Measurements from ENCODE around the gene FBRS.

GRCh38 chr16:30665830-30666190 lies 7.6 kb downstream of the FBRS start:
- TF ChIP-seq POLR2A (IDR thresholded peaks at IDR 0.05): no peak
- TF ChIP-seq, protein P1, sequence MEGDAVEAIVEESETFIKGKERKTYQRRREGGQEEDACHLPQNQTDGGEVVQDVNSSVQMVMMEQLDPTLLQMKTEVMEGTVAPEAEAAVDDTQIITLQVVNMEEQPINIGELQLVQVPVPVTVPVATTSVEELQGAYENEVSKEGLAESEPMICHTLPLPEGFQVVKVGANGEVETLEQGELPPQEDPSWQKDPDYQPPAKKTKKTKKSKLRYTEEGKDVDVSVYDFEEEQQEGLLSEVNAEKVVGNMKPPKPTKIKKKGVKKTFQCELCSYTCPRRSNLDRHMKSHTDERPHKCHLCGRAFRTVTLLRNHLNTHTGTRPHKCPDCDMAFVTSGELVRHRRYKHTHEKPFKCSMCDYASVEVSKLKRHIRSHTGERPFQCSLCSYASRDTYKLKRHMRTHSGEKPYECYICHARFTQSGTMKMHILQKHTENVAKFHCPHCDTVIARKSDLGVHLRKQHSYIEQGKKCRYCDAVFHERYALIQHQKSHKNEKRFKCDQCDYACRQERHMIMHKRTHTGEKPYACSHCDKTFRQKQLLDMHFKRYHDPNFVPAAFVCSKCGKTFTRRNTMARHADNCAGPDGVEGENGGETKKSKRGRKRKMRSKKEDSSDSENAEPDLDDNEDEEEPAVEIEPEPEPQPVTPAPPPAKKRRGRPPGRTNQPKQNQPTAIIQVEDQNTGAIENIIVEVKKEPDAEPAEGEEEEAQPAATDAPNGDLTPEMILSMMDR (IDR thresholded peaks at IDR 0.05): no peak
- no peak for TF ChIP-seq POLR2AphosphoS5 (IDR thresholded peaks at IDR 0.05)
- TF ChIP-seq EP300 (IDR thresholded peaks at IDR 0.05): no peak
